ENCODE results near the gene ASB6. TPM values are rescaled to one million over a fixed set of nuclear protein-coding genes. Genes with fewer than 3 reads are reported as not detected.

ASB6 gene
- total and polyA plus RNA-seq, 2 of the 13 experiments (the other 11 are each of a cell fraction or from before 2014, with no cell fraction given): 8.2 to 8.4 TPM

GRCh38 chr9:129597355-129598088 is 44.4 kb downstream of the ASB6 start (continued):
- TF ChIP-seq ZNF333 (CRISPR knock-in tag; IDR thresholded peaks at IDR 0.05; ENCODE audit: borderline replicate concordance): 0 out of 2 replicates have a peak, but pooled peaks have one; percentile 47
- peak; percentile 94 for TF ChIP-seq CBFB (CRISPR knock-in tag; IDR thresholded peaks at IDR 0.05)
- peak; percentile 67 for TF ChIP-seq HNF4A (CRISPR knock-in tag; IDR thresholded peaks at IDR 0.05)
- TF ChIP-seq TCF7 (IDR thresholded peaks at IDR 0.05; ENCODE audit: low read depth): peak; percentile 98
- TF ChIP-seq KDM5A (IDR thresholded peaks at IDR 0.05; ENCODE audit: borderline replicate concordance, low read length): no peak
- peak; percentile 42; the same call in 1 of the 2 replicates for TF ChIP-seq TBX3 (IDR thresholded peaks at IDR 0.05; ENCODE audit: borderline replicate concordance)
- peak; percentile 72 for TF ChIP-seq SP4 (CRISPR knock-in tag; IDR thresholded peaks at IDR 0.05)
- no peak for TF ChIP-seq ARHGAP35 (CRISPR knock-in tag; IDR thresholded peaks at IDR 0.05; ENCODE audit: borderline replicate concordance)
- TF ChIP-seq ZBTB25 (CRISPR knock-in tag; IDR thresholded peaks at IDR 0.05): peak; percentile 99
- TF ChIP-seq SAP130 (CRISPR knock-in tag; IDR thresholded peaks at IDR 0.05; ENCODE audit: low read depth): peak; percentile 77
- peak; percentile 97 for TF ChIP-seq ZNF414 (CRISPR knock-in tag; IDR thresholded peaks at IDR 0.05)
- peak; percentile 52; the same call in 1 of the 2 replicates for TF ChIP-seq ZNF317 (CRISPR knock-in tag; IDR thresholded peaks at IDR 0.05)
- 0 out of 2 replicates have a peak, but pooled peaks have one; percentile 13 for TF ChIP-seq ZZZ3 (CRISPR knock-in tag; IDR thresholded peaks at IDR 0.05; ENCODE audit: borderline replicate concordance)
- peak; percentile 71 for TF ChIP-seq RBM39 (IDR thresholded peaks at IDR 0.05; ENCODE audit: low read depth, low read length, poor library complexity, severe bottlenecking)
- TF ChIP-seq CEBPG (CRISPR knock-in tag; IDR thresholded peaks at IDR 0.05): peak; percentile 62; the same call in 1 of the 2 replicates
- no peak for TF ChIP-seq ELF4 (CRISPR knock-in tag; IDR thresholded peaks at IDR 0.05; ENCODE audit: borderline replicate concordance)
- no peak for TF ChIP-seq ZNF432 (CRISPR knock-in tag; IDR thresholded peaks at IDR 0.05; ENCODE audit: borderline replicate concordance)
- no peak for TF ChIP-seq SCMH1 (CRISPR knock-in tag; IDR thresholded peaks at IDR 0.05; ENCODE audit: borderline replicate concordance)
- TF ChIP-seq SOX5 (CRISPR knock-in tag; IDR thresholded peaks at IDR 0.05; ENCODE audit: borderline replicate concordance): peak; percentile 83; the same call in 1 of the 2 replicates
- TF ChIP-seq PLSCR1 (CRISPR knock-in tag; IDR thresholded peaks at IDR 0.05; ENCODE audit: borderline replicate concordance): no peak; the same call in 1 of the 2 replicates
- no peak for TF ChIP-seq SP1 (IDR thresholded peaks at IDR 0.05)
- TF ChIP-seq SP1 (CRISPR knock-in tag; IDR thresholded peaks at IDR 0.05): 0 out of 2 replicates have a peak, but pooled peaks have one; percentile 27
- no peak for TF ChIP-seq NFE2L1 (CRISPR knock-in tag; IDR thresholded peaks at IDR 0.05; ENCODE audit: borderline replicate concordance)
- TF ChIP-seq ZBTB10 (CRISPR knock-in tag; IDR thresholded peaks at IDR 0.05; ENCODE audit: borderline replicate concordance): peak; percentile 86; the same call in 1 of the 2 replicates
- TF ChIP-seq MTA1 (CRISPR knock-in tag; IDR thresholded peaks at IDR 0.05; ENCODE audit: borderline replicate concordance): peak; percentile 73; the same call in 1 of the 2 replicates
